ENCODE results near the gene NT5C1A.

The NT5C1A gene

DNA sequence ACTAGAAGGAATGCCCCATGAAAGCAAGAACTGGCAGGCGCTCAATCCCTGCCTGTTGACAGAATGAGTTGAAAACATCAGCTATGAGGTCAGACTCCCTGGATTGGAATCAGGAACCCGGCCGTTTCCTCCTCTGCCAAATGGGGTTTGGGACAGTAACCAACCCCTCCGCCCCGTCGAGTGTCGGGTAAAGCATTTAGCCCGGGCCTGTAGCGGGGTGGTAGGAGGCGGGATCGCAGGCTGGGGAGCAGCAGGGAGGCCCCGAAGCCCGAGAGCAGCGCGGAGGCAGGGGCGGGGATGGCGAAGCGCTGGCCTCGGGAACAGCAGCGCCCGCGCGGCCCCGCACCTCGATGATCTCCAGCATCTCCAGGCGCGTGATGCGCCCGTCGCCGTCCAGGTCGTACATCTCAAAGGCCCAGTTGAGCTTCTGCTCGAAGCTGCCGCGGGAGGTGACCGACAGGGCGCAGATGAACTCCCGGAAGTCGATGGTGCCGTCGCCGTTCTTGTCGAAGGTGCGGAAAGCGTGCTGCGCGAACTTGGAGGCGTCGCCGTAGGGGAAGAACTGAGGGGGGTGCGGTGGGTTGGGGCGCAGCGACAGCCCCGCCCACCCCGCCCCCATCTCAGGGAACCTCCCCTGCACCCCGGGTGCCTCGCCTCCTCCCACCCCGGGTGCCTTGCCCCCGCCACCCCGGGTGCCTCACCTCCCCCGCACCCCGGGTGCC lies 11.8 kb upstream of the NT5C1A start:
- no peak overlapping the region for H3K4me3 ChIP-seq (ENCODE audit: low read length)
- no peak for DNase-seq (ENCODE audit: low read depth)
- TF ChIP-seq, protein P1, sequence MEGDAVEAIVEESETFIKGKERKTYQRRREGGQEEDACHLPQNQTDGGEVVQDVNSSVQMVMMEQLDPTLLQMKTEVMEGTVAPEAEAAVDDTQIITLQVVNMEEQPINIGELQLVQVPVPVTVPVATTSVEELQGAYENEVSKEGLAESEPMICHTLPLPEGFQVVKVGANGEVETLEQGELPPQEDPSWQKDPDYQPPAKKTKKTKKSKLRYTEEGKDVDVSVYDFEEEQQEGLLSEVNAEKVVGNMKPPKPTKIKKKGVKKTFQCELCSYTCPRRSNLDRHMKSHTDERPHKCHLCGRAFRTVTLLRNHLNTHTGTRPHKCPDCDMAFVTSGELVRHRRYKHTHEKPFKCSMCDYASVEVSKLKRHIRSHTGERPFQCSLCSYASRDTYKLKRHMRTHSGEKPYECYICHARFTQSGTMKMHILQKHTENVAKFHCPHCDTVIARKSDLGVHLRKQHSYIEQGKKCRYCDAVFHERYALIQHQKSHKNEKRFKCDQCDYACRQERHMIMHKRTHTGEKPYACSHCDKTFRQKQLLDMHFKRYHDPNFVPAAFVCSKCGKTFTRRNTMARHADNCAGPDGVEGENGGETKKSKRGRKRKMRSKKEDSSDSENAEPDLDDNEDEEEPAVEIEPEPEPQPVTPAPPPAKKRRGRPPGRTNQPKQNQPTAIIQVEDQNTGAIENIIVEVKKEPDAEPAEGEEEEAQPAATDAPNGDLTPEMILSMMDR (conservative IDR thresholded peaks at IDR 0.05; ENCODE audit: low read length) = no peak

DNA sequence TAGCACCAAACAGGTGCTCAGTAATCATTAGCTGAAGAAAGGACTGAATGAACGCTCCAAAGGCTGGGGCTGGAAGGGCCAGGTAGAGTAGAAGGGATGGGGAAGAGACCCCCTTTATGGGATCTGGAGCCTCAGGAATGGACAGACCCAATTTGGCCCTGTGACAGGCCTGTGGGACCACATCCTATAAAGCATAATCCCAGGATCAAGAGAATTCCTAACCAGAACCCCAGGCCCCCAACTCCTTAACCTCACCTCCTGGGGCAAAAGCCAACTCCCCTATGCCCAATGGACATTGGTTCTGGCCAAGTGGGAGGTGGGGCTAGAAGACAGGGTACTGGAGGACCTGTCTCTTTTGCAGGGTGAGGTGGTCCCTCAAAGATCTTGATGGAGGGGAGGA lies 10.1 kb upstream of the NT5C1A start:
- no peak for DNase-seq (ENCODE audit: low read depth)
- TF ChIP-seq, protein P1 (conservative IDR thresholded peaks at IDR 0.05; ENCODE audit: low read length) = no peak
- no peak overlapping the region for H3K4me3 ChIP-seq (ENCODE audit: low read length)

DNA sequence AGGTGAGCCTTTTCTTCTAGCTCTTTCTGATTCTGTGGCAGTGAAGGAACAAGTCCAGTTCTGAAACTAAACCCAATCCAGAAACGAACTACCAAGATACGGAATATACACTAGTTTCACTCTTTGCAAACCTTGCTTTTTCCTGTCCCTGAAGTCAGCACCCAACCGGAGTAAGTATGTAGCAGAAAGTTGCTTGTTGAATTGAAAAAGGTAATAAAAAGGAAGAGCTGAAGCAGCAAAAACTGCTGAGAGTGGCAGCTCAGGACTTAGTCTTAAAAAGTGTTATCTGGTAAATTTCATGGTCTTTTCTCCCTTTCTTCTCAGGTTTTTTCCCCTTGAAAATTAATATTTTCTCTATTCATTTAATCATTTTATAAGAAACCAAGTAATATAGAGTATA lies 9.4 kb upstream of the NT5C1A start:
- H3K4me3 ChIP-seq (ENCODE audit: low read length) = no peak overlapping the region
- TF ChIP-seq, protein P1 (conservative IDR thresholded peaks at IDR 0.05; ENCODE audit: low read length) = no peak
- DNase-seq (ENCODE audit: low read depth) = no peak

DNA sequence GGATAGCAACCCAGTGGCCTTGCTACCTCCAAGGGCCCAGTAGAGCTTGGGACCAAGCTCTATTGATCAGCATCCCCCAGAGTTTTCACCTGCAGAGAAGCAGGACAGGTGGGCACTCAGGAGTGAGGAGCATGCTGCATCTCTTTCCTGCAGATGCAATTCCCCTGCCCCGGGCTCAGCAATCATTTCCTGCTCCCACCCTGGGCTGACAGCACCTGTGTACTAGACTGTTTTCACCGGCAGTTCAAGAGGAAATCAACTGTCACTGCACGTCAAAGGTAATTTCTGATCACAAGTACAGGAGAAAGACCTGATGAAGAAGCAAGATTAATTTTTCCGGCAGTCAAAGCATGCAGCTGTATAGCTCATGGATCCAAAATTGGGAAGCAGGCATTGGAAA lies 8.8 kb upstream of the NT5C1A start:
- H3K4me3 ChIP-seq (ENCODE audit: low read length) = no peak overlapping the region

GRCh38 chr1:39679821-39680220 lies 7.9 kb upstream of the NT5C1A start:
- H3K4me3 ChIP-seq (ENCODE audit: low read length) = no peak overlapping the region
- DNase-seq (ENCODE audit: low read depth) = no peak
- TF ChIP-seq, protein P1 (conservative IDR thresholded peaks at IDR 0.05; ENCODE audit: low read length) = no peak

More for the DNA sequence above, 8.8 kb upstream of the NT5C1A start:
- no peak for DNase-seq (ENCODE audit: low read depth)
- TF ChIP-seq, protein P1 (conservative IDR thresholded peaks at IDR 0.05; ENCODE audit: low read length) = no peak

GRCh38 chr1:39678889-39679288 lies 7.0 kb upstream of the NT5C1A start:
- TF ChIP-seq, protein P1 (conservative IDR thresholded peaks at IDR 0.05; ENCODE audit: low read length) = no peak
- DNase-seq (ENCODE audit: low read depth) = no peak

DNA sequence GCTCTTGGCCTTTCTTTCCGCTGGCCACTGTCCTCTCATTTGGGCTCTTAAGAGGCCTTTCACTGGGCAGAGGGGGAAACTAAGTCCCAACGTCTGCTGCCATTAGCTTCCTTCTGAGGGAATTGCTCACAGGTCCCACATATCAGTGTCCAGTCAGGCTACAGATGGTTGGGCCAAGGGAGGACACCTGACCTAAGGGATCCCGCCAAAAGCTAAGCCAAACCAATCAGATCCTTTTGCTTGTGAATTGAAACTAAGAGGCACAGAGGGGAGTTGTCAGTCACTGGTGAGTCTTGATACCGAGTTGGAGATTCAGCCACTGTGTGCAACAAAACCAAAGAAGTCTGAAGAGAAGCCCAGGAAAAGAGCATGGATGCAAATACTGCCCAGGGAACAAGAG lies 5.7 kb upstream of the NT5C1A start:
- no peak overlapping the region for H3K4me3 ChIP-seq (ENCODE audit: low read length)
- no peak for DNase-seq (ENCODE audit: low read depth)
- TF ChIP-seq, protein P1 (conservative IDR thresholded peaks at IDR 0.05; ENCODE audit: low read length) = no peak

More at GRCh38 chr1:39678889-39679288, 7.0 kb upstream of the NT5C1A start:
- no peak overlapping the region for H3K4me3 ChIP-seq (ENCODE audit: low read length)
